Esophagus squamous epithelium (tissue), 5 donors: Measurements from ENCODE around the gene CACNA1D. TPM values are rescaled to one million over a fixed set of nuclear protein-coding genes. Genes with fewer than 3 reads are reported as not detected.

Experiments used
- DNase-seq: peaks from one replicate; lab custom pipeline; 2025; lab: John Stamatoyannopoulos, UW
- H3K27ac ChIP-seq, 4 donors: fragments of 200-600 bp; sonication (generic); one replicate each; pipeline ENCODE4 v1.5.1; 2016 to 2019; ENCODE audit warnings: mild to moderate bottlenecking in 1 of 4
- H3K27me3 ChIP-seq, 4 donors: fragments of 200-600 bp; sonication (generic); 1 replicate in 3 of 4; 2 replicates in 1 of 4; pipeline versions ENCODE4 v1.5.1 to v1.6.0; 2017 to 2021; ENCODE audit warnings: antibody characterized with exemption in 1 of 4
- H3K36me3 ChIP-seq, 3 donors: fragments of 200-600 bp; sonication (generic); one replicate each; pipeline ENCODE4 v1.5.1; 2016 to 2019
- H3K4me1 ChIP-seq, 3 donors: fragments of 200-600 bp; sonication (generic); one replicate each; pipeline ENCODE4 v1.5.1; 2017 to 2019
- H3K4me3 ChIP-seq, 4 donors: fragments of 200-600 bp; sonication (generic); 1 replicate in 3 of 4; 2 replicates in 1 of 4; pipeline ENCODE4 v1.5.1; 2016 to 2019; ENCODE audit warnings: mild to moderate bottlenecking in 2 of 4, moderate library complexity in 1 of 4
- H3K9me3 ChIP-seq, 3 donors: fragments of 200-600 bp; sonication (generic); one replicate each; pipeline ENCODE4 v1.5.1; 2016 to 2019
- POLR2A ChIP-seq, 4 donors: fragments of 450-650 bp; IDR thresholded peaks; one replicate each; pipeline ENCODE4 v1.6.1; 2017; ENCODE audit warnings: antibody characterized with exemption in 4 of 4, mild to moderate bottlenecking in 4 of 4, moderate library complexity in 3 of 4
- WGBS, 2 donors: methylation state at CpG; one replicate each; pipeline ENCODE4 v1.1.5; 2018; 5-methylcytosine and 5-hydroxymethylcytosine counted together
- intact Hi-C: fragments of 100-400 bp; cut with DNase I; formaldehyde crosslinking; loops from one replicate; pipeline ENCODE4 v1.15.0; 2022
- total RNA-seq, 4 donors: library from RNA; depleted of rRNA; stranded (reverse); fragments of >200 nt; gene quantifications; one replicate each; pipeline ENCODE4 v1.1.0, GENCODE V29; 2016
- TF ChIP-seq, protein P1 (sequence below), 6 experiments: fragments of 450-650 bp in 4 of 6; fragments of 200-600 bp in 2 of 6; sonication (generic) in 2 of 6; IDR thresholded peaks; one replicate each; pipeline ENCODE4 v1.5.1; 2016 to 2019; ENCODE audit warnings: antibody characterized with exemption in 6 of 6, mild to moderate bottlenecking in 4 of 6, moderate library complexity in 4 of 6
- donor health status: DM: yes; HTN: yes; CAD: no.

Gene CACNA1D
- total RNA-seq, 4 donors from 2014 or later, result 0.56 to 4.5 (median 3.1) TPM

DNA sequence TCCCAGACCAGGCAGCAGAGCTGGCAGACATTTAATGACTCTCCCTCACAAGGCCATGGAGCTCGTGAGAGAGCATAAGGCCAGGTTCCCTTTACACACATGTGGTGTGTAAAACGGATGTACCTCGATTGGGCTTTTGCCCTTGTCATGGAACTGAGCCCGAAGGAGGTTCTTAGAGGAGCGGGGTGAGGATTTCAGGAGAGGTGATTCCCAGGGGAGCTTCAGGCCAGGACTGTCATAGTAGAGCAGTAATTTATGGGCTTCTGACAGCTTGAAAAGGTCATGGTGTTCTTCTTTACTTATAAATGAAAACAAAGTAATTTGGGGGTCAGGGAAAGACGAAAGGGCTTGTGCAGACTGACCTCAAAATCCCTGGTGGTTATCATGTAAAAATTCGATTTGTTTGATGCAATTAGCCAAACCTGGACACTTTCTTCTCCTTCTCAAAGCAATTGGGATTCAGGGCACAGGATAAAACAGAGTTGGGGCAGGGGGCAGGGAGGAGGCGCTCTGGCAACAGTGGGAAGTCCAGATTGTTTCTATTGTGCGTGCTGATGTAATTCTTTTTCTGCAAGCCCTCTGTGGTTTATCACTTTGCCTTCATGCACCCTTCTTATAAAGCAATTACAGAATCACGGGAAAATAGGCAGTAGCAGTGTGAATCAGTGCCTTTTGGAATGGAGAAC is 51.0 kb downstream of the CACNA1D start:
- TF ChIP-seq POLR2A (IDR thresholded peaks at IDR 0.05), result no peak
- TF ChIP-seq, protein P1, sequence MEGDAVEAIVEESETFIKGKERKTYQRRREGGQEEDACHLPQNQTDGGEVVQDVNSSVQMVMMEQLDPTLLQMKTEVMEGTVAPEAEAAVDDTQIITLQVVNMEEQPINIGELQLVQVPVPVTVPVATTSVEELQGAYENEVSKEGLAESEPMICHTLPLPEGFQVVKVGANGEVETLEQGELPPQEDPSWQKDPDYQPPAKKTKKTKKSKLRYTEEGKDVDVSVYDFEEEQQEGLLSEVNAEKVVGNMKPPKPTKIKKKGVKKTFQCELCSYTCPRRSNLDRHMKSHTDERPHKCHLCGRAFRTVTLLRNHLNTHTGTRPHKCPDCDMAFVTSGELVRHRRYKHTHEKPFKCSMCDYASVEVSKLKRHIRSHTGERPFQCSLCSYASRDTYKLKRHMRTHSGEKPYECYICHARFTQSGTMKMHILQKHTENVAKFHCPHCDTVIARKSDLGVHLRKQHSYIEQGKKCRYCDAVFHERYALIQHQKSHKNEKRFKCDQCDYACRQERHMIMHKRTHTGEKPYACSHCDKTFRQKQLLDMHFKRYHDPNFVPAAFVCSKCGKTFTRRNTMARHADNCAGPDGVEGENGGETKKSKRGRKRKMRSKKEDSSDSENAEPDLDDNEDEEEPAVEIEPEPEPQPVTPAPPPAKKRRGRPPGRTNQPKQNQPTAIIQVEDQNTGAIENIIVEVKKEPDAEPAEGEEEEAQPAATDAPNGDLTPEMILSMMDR (IDR thresholded peaks at IDR 0.05), result no peak
- H3K4me1 ChIP-seq, result peaks cover 0 to 8% (median 3%) of the 10 kb centered on the region in 3 donors
- H3K27me3 ChIP-seq, result no peaks in the 10 kb centered on the region
- no peak for DNase-seq
- H3K36me3 ChIP-seq, result no peaks in the 10 kb centered on the region
- WGBS, 2 donors, result 58 to 71% methylated on average over 10 of the region's 10 CpGs
- intact Hi-C loops, result no loop called here
- H3K4me3 ChIP-seq, result no peak overlapping the region
- H3K9me3 ChIP-seq, result no peaks in the 10 kb centered on the region
- H3K27ac ChIP-seq, result no peak overlapping the region

DNA sequence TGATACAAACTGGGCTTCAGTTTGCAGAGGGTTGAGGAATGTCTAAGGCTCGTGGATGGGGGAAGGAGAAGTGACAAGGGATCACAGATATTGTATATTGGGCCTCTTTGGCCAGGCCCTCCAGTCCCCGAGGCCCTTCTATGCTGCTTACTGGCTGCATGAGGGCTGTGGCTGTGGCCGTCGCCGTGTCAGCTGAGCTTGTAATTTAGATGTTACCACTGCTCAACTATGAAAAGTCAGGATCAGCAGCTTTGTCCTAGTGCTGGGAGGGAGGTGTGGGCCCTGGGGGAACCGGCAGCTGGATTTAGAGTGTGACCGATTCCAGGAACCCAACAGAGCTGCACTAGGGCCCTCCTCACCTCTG is 51.6 kb downstream of the CACNA1D start:
- no peaks in the 10 kb centered on the region for H3K9me3 ChIP-seq
- no peak overlapping the region for H3K27ac ChIP-seq
- DNase-seq, result no peak
- TF ChIP-seq, protein P1 (IDR thresholded peaks at IDR 0.05), result no peak
- TF ChIP-seq POLR2A (IDR thresholded peaks at IDR 0.05), result no peak
- peaks cover 0 to 8% (median 3%) of the 10 kb centered on the region in 3 donors for H3K4me1 ChIP-seq
- intact Hi-C loops, result no loop called here
- H3K4me3 ChIP-seq, result no peak overlapping the region
- H3K36me3 ChIP-seq, result no peaks in the 10 kb centered on the region
- H3K27me3 ChIP-seq, result no peaks in the 10 kb centered on the region
- 67 to 80% methylated on average over 5 to 6 of the region's 7 CpGs for WGBS, 2 donors

DNA sequence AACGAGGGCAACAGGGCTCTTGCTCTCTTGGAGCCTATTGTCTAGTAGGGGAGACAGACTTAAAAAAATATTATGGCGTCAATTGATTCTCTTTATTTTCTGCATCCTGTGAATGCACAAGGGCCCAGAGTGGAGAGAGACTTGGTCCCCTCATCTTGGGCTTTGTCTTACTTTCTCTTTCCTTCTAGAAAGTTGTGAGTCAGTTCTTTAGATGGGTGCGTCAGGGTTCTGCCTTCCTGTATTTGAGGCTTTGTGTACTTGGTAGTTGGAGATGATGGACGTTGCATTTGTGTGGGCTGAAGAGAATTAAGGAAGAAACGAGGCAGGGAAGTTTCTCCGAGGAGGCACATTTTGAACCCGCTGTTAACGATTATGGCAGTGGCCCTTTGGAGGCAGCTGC is 52.9 kb downstream of the CACNA1D start:
- no peak overlapping the region for H3K27ac ChIP-seq
- no peak overlapping the region for H3K4me3 ChIP-seq
- H3K27me3 ChIP-seq, result no peaks in the 10 kb centered on the region
- no peaks in the 10 kb centered on the region for H3K36me3 ChIP-seq
- peaks cover 0 to 8% (median 3%) of the 10 kb centered on the region in 3 donors for H3K4me1 ChIP-seq
- intact Hi-C loops, result no loop called here
- DNase-seq, result no peak
- TF ChIP-seq, protein P1 (IDR thresholded peaks at IDR 0.05), result no peak
- TF ChIP-seq POLR2A (IDR thresholded peaks at IDR 0.05), result no peak
- no peaks in the 10 kb centered on the region for H3K9me3 ChIP-seq
- 79 to 80% methylated on average over 8 of the region's 8 CpGs for WGBS, 2 donors

DNA sequence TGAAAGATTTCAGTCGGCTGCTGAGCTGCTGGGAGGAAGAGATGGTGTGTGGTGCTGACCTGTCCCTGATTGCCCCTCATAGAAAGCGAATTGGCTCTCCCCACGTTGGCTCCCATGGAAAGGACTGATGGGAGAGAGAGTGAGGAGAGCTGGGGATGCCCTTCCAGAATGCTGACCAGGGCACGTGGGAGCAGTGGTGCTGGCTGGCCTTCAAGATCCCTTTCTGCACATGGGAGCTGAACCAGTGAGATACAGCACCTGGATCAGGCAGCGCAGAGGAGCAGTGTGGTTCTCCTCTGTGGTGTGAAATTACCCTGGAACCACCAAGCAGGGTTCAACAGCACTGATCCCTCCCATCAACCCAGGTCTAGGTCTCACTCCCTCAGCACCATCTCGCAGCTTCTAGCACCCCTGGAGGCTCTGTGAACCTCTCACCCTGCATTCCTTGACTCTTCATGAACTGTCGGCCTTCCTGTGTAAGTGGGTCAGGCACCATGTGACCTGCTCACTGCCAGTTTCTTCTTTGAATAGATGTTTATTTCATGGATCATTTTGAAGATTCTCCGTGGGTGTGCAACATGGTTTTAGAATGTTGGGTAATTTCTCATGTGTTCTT is 55.7 kb downstream of the CACNA1D start:
- Histone ChIP-seq H3K4me1 (peaks cover 0 to 8% (median 3%) of the 10 kb centered on the region in 3 donors), H3K36me3 (no peaks in the 10 kb centered on the region), H3K4me3 (no peak overlapping the region), H3K27me3 (no peaks in the 10 kb centered on the region), H3K27ac (no peak overlapping the region), H3K9me3 (no peaks in the 10 kb centered on the region)
- no peak for TF ChIP-seq POLR2A (IDR thresholded peaks at IDR 0.05)
- TF ChIP-seq, protein P1 (IDR thresholded peaks at IDR 0.05), result no peak
- WGBS, 2 donors, result 71 to 76% methylated on average over 8 of the region's 8 CpGs
- no peak for DNase-seq
- intact Hi-C loops, result no loop called here

DNA sequence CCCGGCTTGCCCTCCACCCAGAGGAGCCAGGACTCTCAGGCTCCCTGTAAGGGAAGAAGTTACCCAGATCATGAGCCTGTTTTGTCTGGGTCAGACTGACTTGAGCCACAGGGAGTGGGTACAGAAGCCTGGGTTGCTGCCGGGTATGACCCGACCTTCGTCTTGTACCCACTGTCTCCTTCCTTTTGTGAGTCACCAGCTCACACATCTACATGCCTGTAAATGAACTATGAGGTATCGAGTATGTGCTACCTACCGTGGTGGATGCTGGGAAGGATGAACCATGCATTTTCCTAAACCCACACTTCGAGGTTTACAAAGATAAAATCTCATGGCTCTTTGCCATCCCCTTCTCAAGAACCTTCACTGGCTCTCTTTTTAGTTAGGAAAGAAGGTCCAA is 56.9 kb downstream of the CACNA1D start:
- Histone ChIP-seq H3K27me3 (no peaks in the 10 kb centered on the region), H3K4me3 (no peak overlapping the region), H3K9me3 (no peaks in the 10 kb centered on the region), H3K4me1 (peaks cover 0 to 3% (median 0%) of the 10 kb centered on the region in 3 donors), H3K36me3 (no peaks in the 10 kb centered on the region), H3K27ac (no peak overlapping the region)
- TF ChIP-seq, protein P1 (IDR thresholded peaks at IDR 0.05), result no peak
- TF ChIP-seq POLR2A (IDR thresholded peaks at IDR 0.05), result no peak
- intact Hi-C loops, result no loop called here
- 69 to 74% methylated on average over 6 to 7 of the region's 7 CpGs for WGBS, 2 donors
- no peak for DNase-seq
